HFF-Myc (cell line): Measurements from ENCODE around the gene KPNA2.
"Not testable (repeated sequence)": the region's sequence is repeated elsewhere in the genome, so short reads cannot be mapped to it uniquely, and the experiment has no call there.

ENCODE experiments used
- DNase-seq: peaks from one replicate; pipeline ENCODE4 v3.0.0-alpha.2; 2011; ENCODE audit warnings: low read depth; ENCODE audit errors: extremely low read depth
- H3K4me3 ChIP-seq: replicated peaks from 2 replicates; pipeline ENCODE4 v1.5.1; 2011; ENCODE audit warnings: low read depth, mild to moderate bottlenecking, control low read depth, low read length
- CTCF ChIP-seq: IDR thresholded peaks from 2 replicates; pipeline ENCODE4 v1.5.1; 2012; ENCODE audit warnings: mild to moderate bottlenecking, low read depth, low read length, control low read depth; ENCODE audit errors: missing control alignments

The KPNA2 gene

DNA sequence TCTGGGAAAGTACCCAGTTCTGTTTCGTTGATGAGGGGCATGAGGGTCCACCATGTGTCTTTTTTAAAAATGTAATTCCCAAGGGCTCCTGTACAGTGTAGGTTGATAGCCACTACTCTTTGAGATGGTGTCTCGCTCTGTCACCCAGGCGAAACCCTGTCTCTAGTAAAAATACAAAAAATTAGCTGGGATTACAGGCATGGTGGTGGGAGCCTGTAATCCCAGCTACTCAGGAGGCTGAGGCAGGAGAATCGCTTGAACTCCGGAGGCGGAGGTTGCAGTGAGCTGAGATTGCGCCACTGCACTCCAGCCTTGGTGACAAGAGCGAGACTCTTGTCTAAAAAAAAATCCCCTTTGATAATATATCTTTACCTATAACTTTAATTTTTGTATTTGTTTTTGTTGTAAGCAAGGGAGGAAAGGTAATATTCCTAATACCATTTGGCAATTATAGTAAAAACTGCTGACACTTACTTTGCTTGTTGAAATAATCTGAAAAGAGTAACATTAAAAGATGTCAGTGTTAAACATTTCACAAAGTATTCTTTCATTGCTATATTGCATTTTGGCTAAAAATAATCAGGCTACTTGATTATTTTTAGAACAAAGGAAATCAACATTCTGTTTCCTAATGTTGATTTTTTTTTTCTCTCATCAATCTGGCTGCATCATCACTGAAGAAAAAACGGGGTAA lies 11.8 kb downstream of the KPNA2 start:
- no peak overlapping the region for H3K4me3 ChIP-seq
- TF ChIP-seq CTCF = no peak
- DNase-seq = no peak

GRCh38 chr17:68047890-68048542 lies 12.5 kb downstream of the KPNA2 start:
- H3K4me3 ChIP-seq, DNase-seq: not testable (repeated sequence)

DNA sequence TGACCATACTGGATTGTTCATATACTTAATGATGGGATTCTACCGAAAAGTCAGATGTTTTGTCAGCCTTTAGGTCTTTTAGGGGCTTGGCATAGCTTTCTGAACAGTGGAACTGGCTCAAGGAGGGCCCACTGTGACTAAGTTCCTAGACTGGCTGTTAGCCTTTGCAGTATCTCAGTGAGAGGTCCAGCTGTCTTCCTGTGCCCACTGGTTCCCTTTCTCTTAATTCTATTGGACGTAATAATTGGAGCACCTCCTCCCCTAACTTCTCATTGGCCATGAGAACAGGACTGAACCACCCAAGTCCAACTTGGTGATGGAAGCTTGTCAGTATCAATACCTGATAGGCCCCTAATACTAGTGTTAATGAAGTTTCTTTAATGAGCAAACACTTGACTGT lies 13.5 kb downstream of the KPNA2 start:
- no peak overlapping the region for H3K4me3 ChIP-seq
- no peak for TF ChIP-seq CTCF
- no peak for DNase-seq

- not testable (repeated sequence) for H3K4me3 ChIP-seq, DNase-seq
These were observed 14.4 kb downstream of the KPNA2 start for GRCh38 chr17:68049812-68050437.

DNA sequence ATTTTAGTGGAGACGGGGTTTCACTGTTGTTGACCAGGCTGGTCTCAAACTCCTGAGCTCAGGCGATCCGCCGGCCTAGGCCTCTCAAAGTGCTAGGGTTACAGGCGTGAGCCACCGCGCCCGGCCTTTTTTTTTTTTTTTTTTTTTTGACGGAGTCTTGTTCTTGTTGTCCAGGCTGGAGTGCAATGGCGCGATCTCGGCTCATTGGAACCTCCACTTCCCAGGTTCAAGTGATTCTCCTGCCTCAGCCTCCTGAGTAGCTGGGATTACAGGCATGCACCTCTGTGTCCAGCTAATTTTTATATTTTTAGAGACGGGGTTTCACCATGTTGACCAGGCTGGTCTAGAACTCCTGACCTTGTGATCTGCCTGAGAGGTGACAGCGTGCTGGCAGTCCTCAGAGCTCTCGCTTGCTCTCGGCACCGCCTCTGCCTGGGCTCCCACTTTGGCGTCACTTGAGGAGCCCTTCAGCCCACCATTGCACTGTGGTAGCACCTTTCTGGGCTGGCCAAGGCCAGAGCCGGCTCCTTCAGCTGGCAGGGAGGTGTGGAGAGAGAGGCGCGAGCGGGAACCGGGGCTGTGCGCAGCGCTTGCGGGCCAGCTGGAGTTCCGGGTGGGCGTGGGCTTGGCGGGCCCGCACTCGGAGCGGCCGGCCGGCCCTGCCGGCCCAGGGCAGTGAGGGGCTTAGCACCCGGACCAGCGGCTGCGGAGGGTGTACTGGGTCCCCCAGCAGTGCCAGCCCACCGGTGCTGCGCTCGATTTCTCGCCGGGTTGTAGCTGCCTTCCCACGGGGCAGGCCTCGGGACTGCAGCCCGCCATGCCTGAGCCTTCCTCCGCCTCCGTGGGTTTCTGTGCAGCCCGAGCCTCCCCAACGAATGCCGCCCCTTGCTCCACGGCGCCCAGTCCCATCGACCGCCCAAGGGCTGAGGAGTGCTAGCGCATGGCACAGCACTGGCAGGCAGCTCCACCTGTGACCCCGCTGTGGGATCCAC lies 16.1 kb downstream of the KPNA2 start:
- not testable (repeated sequence) for H3K4me3 ChIP-seq

GRCh38 chr17:68052810-68053209 lies 17.3 kb downstream of the KPNA2 start:
- no peak for TF ChIP-seq CTCF
- no peak for DNase-seq
- no peak overlapping the region for H3K4me3 ChIP-seq

More for the DNA sequence above, 16.1 kb downstream of the KPNA2 start:
- DNase-seq = not testable (repeated sequence)

DNA sequence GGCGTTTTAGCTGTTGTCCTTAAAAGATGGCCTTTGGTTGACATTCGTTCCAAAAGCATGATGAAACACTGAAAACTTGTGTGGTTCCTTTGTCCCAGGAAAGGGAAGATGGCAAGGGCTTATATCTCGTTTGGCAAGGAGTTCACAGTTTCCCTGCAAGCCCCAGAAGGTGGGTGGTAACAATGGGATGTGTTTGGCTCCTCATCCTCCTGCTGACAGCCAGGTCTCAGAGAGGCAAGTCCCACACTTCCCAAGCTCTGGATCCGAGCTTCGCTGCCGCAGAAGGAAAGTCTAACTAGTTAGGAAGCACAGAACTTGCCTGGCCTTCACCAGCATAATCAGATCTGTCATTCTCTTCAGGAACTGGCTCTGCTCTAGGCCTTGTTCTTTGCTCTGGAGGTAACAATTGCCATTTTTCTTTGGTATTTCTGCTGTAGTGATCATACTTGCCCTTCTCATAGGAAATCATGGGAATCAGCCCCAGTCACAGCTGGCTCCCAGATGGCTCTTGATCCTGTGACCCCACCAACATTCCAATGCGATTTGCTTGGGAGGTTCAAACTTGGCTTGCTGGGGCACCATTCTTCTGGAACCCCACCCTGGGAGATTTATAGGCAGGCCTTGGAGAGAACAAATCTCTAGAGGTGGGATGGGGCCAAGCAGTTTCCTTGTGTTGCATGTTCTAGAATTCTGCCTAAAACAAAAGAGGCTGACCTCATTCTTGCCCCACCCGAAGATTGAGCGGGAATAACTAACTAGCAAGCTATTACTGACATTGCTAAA lies 17.9 kb downstream of the KPNA2 start:
- TF ChIP-seq CTCF = no peak
- no peak overlapping the region for H3K4me3 ChIP-seq
- peak; percentile 94 for DNase-seq
